ENCODE data around the gene SMO.

DNA sequence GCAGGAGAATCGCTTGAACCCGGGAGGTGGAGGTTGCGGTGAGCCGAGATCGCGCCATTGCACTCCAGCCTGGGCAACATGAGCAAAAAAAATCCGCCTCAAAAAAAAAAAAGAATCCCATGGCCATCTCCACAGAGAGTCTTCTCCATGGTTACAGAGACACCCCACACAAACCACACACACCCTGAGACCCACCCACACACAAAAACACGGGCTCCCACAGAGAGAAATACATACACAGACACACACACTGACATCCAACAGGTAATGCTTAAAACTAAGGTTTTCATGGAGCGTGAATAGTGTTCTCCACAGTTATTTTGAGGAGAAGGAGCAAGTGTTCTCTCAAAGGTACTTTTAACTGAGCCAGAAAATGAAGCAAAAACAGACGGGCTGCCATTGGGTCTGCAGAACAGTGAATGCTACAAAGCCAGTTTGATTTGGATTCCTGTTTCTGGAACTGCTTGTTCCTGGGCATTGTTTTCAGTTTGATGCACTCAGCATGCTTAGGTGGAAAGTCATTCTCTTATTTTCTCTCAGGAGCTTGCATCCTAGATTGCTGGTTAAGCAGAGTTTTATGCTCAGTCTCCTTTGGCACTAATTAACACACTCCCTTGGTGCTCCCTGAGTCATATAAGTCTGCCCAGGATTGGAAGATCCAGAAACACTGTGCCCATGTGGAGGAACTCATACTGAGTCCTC is 51.8 kb downstream of the SMO start:
- TF ChIP-seq, protein P1, sequence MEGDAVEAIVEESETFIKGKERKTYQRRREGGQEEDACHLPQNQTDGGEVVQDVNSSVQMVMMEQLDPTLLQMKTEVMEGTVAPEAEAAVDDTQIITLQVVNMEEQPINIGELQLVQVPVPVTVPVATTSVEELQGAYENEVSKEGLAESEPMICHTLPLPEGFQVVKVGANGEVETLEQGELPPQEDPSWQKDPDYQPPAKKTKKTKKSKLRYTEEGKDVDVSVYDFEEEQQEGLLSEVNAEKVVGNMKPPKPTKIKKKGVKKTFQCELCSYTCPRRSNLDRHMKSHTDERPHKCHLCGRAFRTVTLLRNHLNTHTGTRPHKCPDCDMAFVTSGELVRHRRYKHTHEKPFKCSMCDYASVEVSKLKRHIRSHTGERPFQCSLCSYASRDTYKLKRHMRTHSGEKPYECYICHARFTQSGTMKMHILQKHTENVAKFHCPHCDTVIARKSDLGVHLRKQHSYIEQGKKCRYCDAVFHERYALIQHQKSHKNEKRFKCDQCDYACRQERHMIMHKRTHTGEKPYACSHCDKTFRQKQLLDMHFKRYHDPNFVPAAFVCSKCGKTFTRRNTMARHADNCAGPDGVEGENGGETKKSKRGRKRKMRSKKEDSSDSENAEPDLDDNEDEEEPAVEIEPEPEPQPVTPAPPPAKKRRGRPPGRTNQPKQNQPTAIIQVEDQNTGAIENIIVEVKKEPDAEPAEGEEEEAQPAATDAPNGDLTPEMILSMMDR (IDR thresholded peaks at IDR 0.05; ENCODE audit: insufficient read depth, low read length, poor library complexity, severe bottlenecking), result no peak
- no peak for TF ChIP-seq EZH2phosphoT487 (conservative IDR thresholded peaks at IDR 0.05; ENCODE audit: low read length)

All from SU-DHL-6 (cell line).